HepG2 (cell line): ENCODE measurements around the gene ATRN. TPM values are rescaled to one million over a fixed set of nuclear protein-coding genes. Genes with fewer than 3 reads are reported as not detected.

Experiments
- ATAC-seq: fragments of 200-7000 bp; cut with Tn5 transposase; 3 replicates; pipeline ENCODE4 v1.9.1; 2020; ENCODE audit warnings: mild to moderate bottlenecking, moderate library complexity
- BruUV-seq: library from RNA; stranded (reverse); fragments of 400-500 nt; replicated peaks from 2 replicates; lab custom pipeline; 2021; lab: Mats Ljungman, UMichigan
- CTCF ChIA-PET: fragments of 300-600 bp; formaldehyde crosslinking; extraction: SDS; loops from one replicate; lab custom pipeline; 2021; ENCODE audit warnings: low total read pairs, inconsistent platforms, low intra/inter-chr PET ratio; lab: Yijun Ruan, JAX
- POLR2A ChIA-PET: fragments of 350-600 bp; sonication (Branson Sonifier 250); formaldehyde crosslinking; loops from one replicate; lab custom pipeline; 2020; ENCODE audit warnings: antibody characterized with exemption, inconsistent platforms; lab: Yijun Ruan, JAX
- DNase-seq: peaks from one replicate; pipeline ENCODE4 v3.0.0-alpha.2; 2015; ENCODE audit warnings: low spot score
- FAIRE-seq: peaks from 3 replicates; lab custom pipeline; 2011; peaks lifted over from hg19 to GRCh38; lab: Jason Lieb, UNC
- H2AFZ ChIP-seq: one replicate; pipeline ENCODE4 v1.6.1; 2011; ENCODE audit warnings: low read length, inconsistent platforms
- H3K27ac ChIP-seq: fragments of 300-600 bp; 3 replicates; pipeline ENCODE4 v1.8.0; 2011; ENCODE audit warnings: mixed run types, mild to moderate bottlenecking, mixed read lengths, low read length, inconsistent platforms; ENCODE audit not compliant: insufficient read depth; ENCODE audit errors: extremely low read length
- H3K27me3 ChIP-seq, 2 experiments: fragments of 200-600 bp in 1 of 2; 2 replicates in 1 of 2; 3 replicates in 1 of 2; pipeline versions ENCODE4 v1.6.0 to v1.8.0; 2011; ENCODE audit warnings: low read length in 2 of 2, mild to moderate bottlenecking in 2 of 2, moderate library complexity in 2 of 2, inconsistent platforms in 1 of 2; ENCODE audit not compliant: insufficient read depth in 2 of 2, control insufficient read depth in 1 of 2
- H3K36me3 ChIP-seq, 2 experiments: fragments of 200-600 bp in 1 of 2; replicated peaks in 1 of 2; 2 replicates in 1 of 2; 3 replicates in 1 of 2; pipeline versions ENCODE4 v1.5.1 to v1.8.0; 2011; ENCODE audit warnings: low read length in 2 of 2, inconsistent platforms in 1 of 2; ENCODE audit not compliant: insufficient read depth in 2 of 2, control insufficient read depth in 1 of 2
- H3K4me1 ChIP-seq: 2 replicates; pipeline ENCODE4 v1.5.1; 2012; ENCODE audit warnings: low read length, inconsistent platforms; ENCODE audit not compliant: insufficient read depth
- H3K4me2 ChIP-seq: 2 replicates; pipeline ENCODE4 v1.6.0; 2011; ENCODE audit warnings: low read depth, low read length, inconsistent platforms
- H3K4me3 ChIP-seq, 3 experiments: fragments of 200-600 bp in 1 of 3; sonication (generic), shearing (Covaris generic) in 1 of 3; replicated peaks in 1 of 3; 2 replicates each; pipeline ENCODE4 v1.5.1; 2011 to 2016; ENCODE audit warnings: low read length in 3 of 3, inconsistent platforms in 2 of 3, low read depth in 2 of 3, mild to moderate bottlenecking in 2 of 3, control low read depth in 1 of 3, mixed read lengths in 1 of 3; ENCODE audit not compliant: insufficient read depth in 1 of 3
- H3K79me2 ChIP-seq: one replicate; pipeline ENCODE4 v1.6.1; 2011; ENCODE audit warnings: low read length, inconsistent platforms; ENCODE audit not compliant: insufficient read depth
- H3K9ac ChIP-seq: 2 replicates; pipeline ENCODE4 v1.6.0; 2011; ENCODE audit warnings: mild to moderate bottlenecking, low read depth, low read length, inconsistent platforms; ENCODE audit not compliant: insufficient read depth
- H3K9me3 ChIP-seq: 2 replicates; pipeline ENCODE4 v1.5.1; 2012; ENCODE audit warnings: mild to moderate bottlenecking, low read length
- H4K20me1 ChIP-seq: 2 replicates; pipeline ENCODE4 v1.6.0; 2011; ENCODE audit warnings: inconsistent platforms, mild to moderate bottlenecking, low read length, moderate library complexity; ENCODE audit not compliant: insufficient read depth
- ERF ChIP-seq: IDR thresholded peaks from 2 replicates; pipeline ENCODE4 v1.6.1; 2018; ENCODE audit warnings: missing biosample characterization, missing genetic modification reagents
- FUBP1 ChIP-seq: sonication (generic); formaldehyde crosslinking; IDR thresholded peaks from 2 replicates; pipeline ENCODE4 v1.5.1; 2020; ENCODE audit warnings: missing genetic modification reagents, mild to moderate bottlenecking, borderline replicate concordance
- HNRNPLL ChIP-seq: fragments of 200-400 bp; formaldehyde crosslinking; IDR thresholded peaks from 2 replicates; pipeline ENCODE4 v1.6.1; 2017; ENCODE audit warnings: mild to moderate bottlenecking, low read depth, low read length; ENCODE audit not compliant: poor library complexity, severe bottlenecking
- NR1H2 ChIP-seq: sonication (generic); formaldehyde crosslinking; IDR thresholded peaks from 2 replicates; pipeline ENCODE4 v1.8.1; 2022; ENCODE audit warnings: low read depth, missing genetic modification reagents, borderline replicate concordance
- RARA ChIP-seq: IDR thresholded peaks from 2 replicates; pipeline ENCODE4 v1.6.1; 2016; ENCODE audit warnings: missing genetic modification reagents, missing compliant biosample characterization
- REST ChIP-seq, 2 experiments: IDR thresholded peaks; 2 replicates each; pipeline ENCODE4 v1.6.1; 2011 to 2012; ENCODE audit warnings: low read length in 2 of 2, borderline replicate concordance in 1 of 2, low read depth in 1 of 2, mild to moderate bottlenecking in 1 of 2, moderate library complexity in 1 of 2
- RNF2 ChIP-seq: fragments of 450-650 bp; conservative IDR thresholded peaks from 2 replicates; pipeline ENCODE4 v1.6.1; 2016; ENCODE audit warnings: low read depth
- SIN3B ChIP-seq: fragments of 150-350 bp; IDR thresholded peaks from 2 replicates; pipeline ENCODE4 v1.6.1; 2014; ENCODE audit warnings: low read length
- WGBS: methylation state at CpG from one replicate; pipeline ENCODE4 v1.1.6; 2017; ENCODE audit warnings: low lambda C conversion rate; 5-methylcytosine and 5-hydroxymethylcytosine counted together
- in situ Hi-C: cut with HindIII; loops from 2 replicates; pipeline ENCODE4 v1.10.0; 2017; ENCODE audit warnings: low pct_unique_long_range_greater_than_20kb; ENCODE audit not compliant: extremely low pct_ligation_motif_present
- intact Hi-C: fragments of 100-400 bp; cut with micrococcal nuclease; formaldehyde crosslinking; loops from one replicate; pipeline ENCODE4 v1.10.0; 2022; ENCODE audit not compliant: unreplicated experiment
- polyA plus RNA-seq, 8 experiments: library from polyadenylated mRNA; depleted of rRNA in 3 of 8; stranded (reverse) in 7 of 8; unstranded in 1 of 8; fragments of >200 nt; fragmentation: Illumina TruSeq in 4 of 8; extraction: Trizol in 4 of 8; gene quantifications; 2 replicates each; pipeline versions ENCODE4 v1.2.1 to v1.2.3, GENCODE V29; 2011 to 2016; ENCODE audit warnings: low read depth in 4 of 8, missing spikeins in 1 of 8, mixed read lengths in 1 of 8; ENCODE audit not compliant: insufficient read depth in 1 of 8
- total RNA-seq, 5 experiments: library from RNA; depleted of rRNA; stranded (reverse); fragments of >200 nt; fragmentation: Illumina TruSeq; extraction: Trizol; gene quantifications; 2 replicates each; pipeline ENCODE4 v1.2.3, GENCODE V29; 2016; ENCODE audit warnings: low read depth in 1 of 5
- TF ChIP-seq, protein P1 (sequence below): sonication (generic); formaldehyde crosslinking; IDR thresholded peaks from 2 replicates; pipeline ENCODE4 v1.4.0; 2020; ENCODE audit warnings: missing genetic modification reagents; ENCODE audit errors: not compliant biosample characterization
- TF ChIP-seq, protein P2 (sequence below): sonication (generic); formaldehyde crosslinking; IDR thresholded peaks from 2 replicates; pipeline ENCODE4 v1.8.0; 2022; ENCODE audit warnings: mild to moderate bottlenecking, missing genetic modification reagents, borderline replicate concordance
- TF ChIP-seq, protein P3 (sequence below): sonication (generic); formaldehyde crosslinking; IDR thresholded peaks from 2 replicates; pipeline ENCODE4 v1.8.1; 2023; ENCODE audit warnings: mild to moderate bottlenecking, missing genetic modification reagents
- TF ChIP-seq, protein P4 (sequence below): IDR thresholded peaks from 2 replicates; pipeline ENCODE4 v1.6.1; 2012; ENCODE audit warnings: low read depth, low read length, improper control_type of control experiment

ATRN gene
- total and polyA plus RNA-seq, 2 of the 13 experiments (the other 11 are each of a cell fraction or from before 2014, with no cell fraction given), result 44.2 to 81.1 TPM

DNA sequence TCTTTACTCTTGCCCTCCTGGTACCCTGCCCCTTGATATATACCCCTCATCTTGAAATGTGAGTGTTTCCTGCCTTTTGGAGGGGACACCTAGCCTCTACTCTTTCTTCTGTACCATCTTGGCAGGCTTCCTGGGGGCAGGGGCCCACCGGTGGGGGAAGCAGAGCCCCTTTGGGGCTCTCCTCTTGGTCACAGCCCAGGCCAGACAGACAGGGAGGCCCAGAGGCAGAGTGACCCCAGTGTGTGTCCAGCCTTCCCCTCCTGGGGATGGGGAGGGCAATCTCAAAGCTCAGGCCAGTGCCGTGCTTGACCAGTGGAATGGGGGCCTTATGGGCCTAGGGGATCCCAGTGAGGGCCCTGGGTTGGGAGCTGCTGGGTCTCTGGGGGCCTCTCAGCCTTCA, 207.4 kb downstream of the ATRN start:
- H3K9me3 ChIP-seq, result no peaks in the 10 kb centered on the region
- BruUV-seq, result no TSS peak
- H3K36me3 ChIP-seq, result no peaks in the 10 kb centered on the region
- no peaks in the 10 kb centered on the region for H3K79me2 ChIP-seq
- WGBS, result 12% methylated on average over 1 of the region's 2 CpGs
- H3K27ac ChIP-seq, result no peak overlapping the region
- peaks cover 47 to 90% of the 10 kb centered on the region in 2 experiments for H3K27me3 ChIP-seq
- ChIA-PET CTCF (interaction anchor here (2.9 kb wide), 1 partner anchor 31 kb away, joined by 65 read pairs; no protein-coding TSS in a partner anchor), POLR2A (interaction anchor here (1.3 kb wide), 1 partner anchor 90 kb away, joined by 3 read pairs; the partner anchor contains the start of gene ADISSP)
- no peak overlapping the region for H3K9ac ChIP-seq
- in situ Hi-C loops, result loop anchor here (5.0 kb wide), 1 partner anchor 34 kb away; the partner anchor contains the start of gene SIGLEC1
- FAIRE-seq, result no peak
- H4K20me1 ChIP-seq, result no peaks in the 10 kb centered on the region
- no peak overlapping the region for H3K4me2 ChIP-seq
- ATAC-seq, result no peak
- no peak overlapping the region for H3K4me3 ChIP-seq
- DNase-seq, result no peak
- 0 out of 2 replicates have a peak, but pooled peaks cover 9% of the 10 kb centered on the region for H3K4me1 ChIP-seq
- no peak overlapping the region for H2AFZ ChIP-seq
- intact Hi-C loops, result no loop called here
- TF ChIP-seq ERF (CRISPR knock-in tag), result no peak
- no peak for TF ChIP-seq RARA
- no peak for TF ChIP-seq REST (IDR thresholded peaks at IDR 0.05; ENCODE audit: borderline replicate concordance in 1 of 2, low read depth in 1 of 2, low read length in 2 of 2)
- no peak for TF ChIP-seq RNF2
- TF ChIP-seq HNRNPLL, result no peak
- no peak for TF ChIP-seq NR1H2
- TF ChIP-seq, protein P1, sequence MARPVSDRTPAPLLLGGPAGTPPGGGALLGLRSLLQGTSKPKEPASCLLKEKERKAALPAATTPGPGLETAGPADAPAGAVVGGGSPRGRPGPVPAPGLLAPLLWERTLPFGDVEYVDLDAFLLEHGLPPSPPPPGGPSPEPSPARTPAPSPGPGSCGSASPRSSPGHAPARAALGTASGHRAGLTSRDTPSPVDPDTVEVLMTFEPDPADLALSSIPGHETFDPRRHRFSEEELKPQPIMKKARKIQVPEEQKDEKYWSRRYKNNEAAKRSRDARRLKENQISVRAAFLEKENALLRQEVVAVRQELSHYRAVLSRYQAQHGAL, result no peak
- no peak for TF ChIP-seq FUBP1
- TF ChIP-seq, protein P2, sequence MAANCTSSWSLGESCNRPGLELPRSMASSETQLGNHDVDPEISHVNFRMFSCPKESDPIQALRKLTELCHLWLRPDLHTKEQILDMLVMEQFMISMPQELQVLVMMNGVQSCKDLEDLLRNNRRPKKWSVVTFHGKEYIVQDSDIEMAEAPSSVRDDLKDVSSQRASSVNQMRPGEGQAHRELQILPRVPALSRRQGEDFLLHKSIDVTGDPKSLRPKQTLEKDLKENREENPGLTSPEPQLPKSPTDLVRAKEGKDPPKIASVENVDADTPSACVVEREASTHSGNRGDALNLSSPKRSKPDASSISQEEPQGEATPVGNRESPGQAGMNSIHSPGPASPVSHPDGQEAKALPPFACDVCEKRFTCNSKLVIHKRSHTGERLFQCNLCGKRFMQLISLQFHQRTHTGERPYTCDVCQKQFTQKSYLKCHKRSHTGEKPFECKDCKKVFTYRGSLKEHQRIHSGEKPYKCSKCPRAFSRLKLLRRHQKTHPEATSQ, result no peak
- TF ChIP-seq, protein P3, sequence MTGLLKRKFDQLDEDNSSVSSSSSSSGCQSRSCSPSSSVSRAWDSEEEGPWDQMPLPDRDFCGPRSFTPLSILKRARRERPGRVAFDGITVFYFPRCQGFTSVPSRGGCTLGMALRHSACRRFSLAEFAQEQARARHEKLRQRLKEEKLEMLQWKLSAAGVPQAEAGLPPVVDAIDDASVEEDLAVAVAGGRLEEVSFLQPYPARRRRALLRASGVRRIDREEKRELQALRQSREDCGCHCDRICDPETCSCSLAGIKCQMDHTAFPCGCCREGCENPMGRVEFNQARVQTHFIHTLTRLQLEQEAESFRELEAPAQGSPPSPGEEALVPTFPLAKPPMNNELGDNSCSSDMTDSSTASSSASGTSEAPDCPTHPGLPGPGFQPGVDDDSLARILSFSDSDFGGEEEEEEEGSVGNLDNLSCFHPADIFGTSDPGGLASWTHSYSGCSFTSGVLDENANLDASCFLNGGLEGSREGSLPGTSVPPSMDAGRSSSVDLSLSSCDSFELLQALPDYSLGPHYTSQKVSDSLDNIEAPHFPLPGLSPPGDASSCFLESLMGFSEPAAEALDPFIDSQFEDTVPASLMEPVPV (CRISPR knock-in tag), result no peak
- TF ChIP-seq, protein P4, sequence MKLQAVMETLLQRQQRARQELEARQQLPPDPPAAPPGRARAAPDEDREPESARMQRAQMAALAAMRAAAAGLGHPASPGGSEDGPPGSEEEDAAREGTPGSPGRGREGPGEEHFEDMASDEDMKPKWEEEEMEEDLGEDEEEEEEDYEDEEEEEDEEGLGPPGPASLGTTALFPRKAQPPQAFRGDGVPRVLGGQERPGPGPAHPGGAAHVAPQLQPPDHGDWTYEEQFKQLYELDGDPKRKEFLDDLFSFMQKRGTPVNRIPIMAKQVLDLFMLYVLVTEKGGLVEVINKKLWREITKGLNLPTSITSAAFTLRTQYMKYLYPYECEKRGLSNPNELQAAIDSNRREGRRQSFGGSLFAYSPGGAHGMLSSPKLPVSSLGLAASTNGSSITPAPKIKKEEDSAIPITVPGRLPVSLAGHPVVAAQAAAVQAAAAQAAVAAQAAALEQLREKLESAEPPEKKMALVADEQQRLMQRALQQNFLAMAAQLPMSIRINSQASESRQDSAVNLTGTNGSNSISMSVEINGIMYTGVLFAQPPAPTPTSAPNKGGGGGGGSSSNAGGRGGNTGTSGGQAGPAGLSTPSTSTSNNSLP, result no peak
- TF ChIP-seq SIN3B, result no peak
